Endothelial cell of umbilical vein (primary cell): Measurements from ENCODE around the gene BATF. TPM values are rescaled to one million over a fixed set of nuclear protein-coding genes. Genes with fewer than 3 reads are reported as not detected.

Experiments
- BruUV-seq: library from RNA; stranded (reverse); fragments of 400-500 nt; replicated peaks from 2 replicates; lab custom pipeline; 2021; lab: Mats Ljungman, UMichigan
- CTCF ChIA-PET: fragments of 300-600, 350-600 bp; sonication (Branson Sonifier 250); formaldehyde crosslinking; loops from one replicate; lab custom pipeline; 2021; ENCODE audit warnings: antibody characterized with exemption, inconsistent platforms; lab: Charles Lee
- POLR2A ChIA-PET: fragments of 300-600, 350-600 bp; sonication (Branson Sonifier 250); formaldehyde crosslinking; loops from one replicate; lab custom pipeline; 2021; ENCODE audit warnings: antibody characterized with exemption, inconsistent platforms; lab: Charles Lee
- DNase-seq: peaks from one replicate; pipeline ENCODE4 v3.0.0-alpha.2; 2011; ENCODE audit warnings: low read depth, low spot score
- FAIRE-seq: peaks from 2 replicates; lab custom pipeline; 2011; peaks lifted over from hg19 to GRCh38; lab: Jason Lieb, UNC
- H2AFZ ChIP-seq: 2 replicates; pipeline ENCODE4 v1.6.0; 2012; ENCODE audit warnings: low read depth, low read length, control low read depth, inconsistent platforms
- H3K27ac ChIP-seq: 2 replicates; pipeline ENCODE4 v1.5.1; 2011; ENCODE audit warnings: low read depth, mild to moderate bottlenecking, control low read depth, low read length, moderate library complexity; ENCODE audit not compliant: insufficient read depth
- H3K27me3 ChIP-seq, 2 experiments: 2 replicates each; pipeline versions ENCODE4 v1.6.0 to v1.6.1; 2011; ENCODE audit warnings: low read length in 2 of 2, mixed read lengths in 1 of 2; ENCODE audit not compliant: control insufficient read depth in 2 of 2, insufficient read depth in 2 of 2
- H3K36me3 ChIP-seq, 2 experiments: 2 replicates in 1 of 2; 3 replicates in 1 of 2; pipeline ENCODE4 v1.5.1; 2011; ENCODE audit warnings: low read length in 2 of 2, mild to moderate bottlenecking in 1 of 2, moderate library complexity in 1 of 2; ENCODE audit not compliant: control insufficient read depth in 2 of 2, insufficient read depth in 2 of 2; ENCODE audit errors: extremely low read depth in 1 of 2
- H3K4me1 ChIP-seq: 3 replicates; pipeline ENCODE4 v1.5.1; 2011; ENCODE audit warnings: mild to moderate bottlenecking, low read length; ENCODE audit not compliant: control insufficient read depth, insufficient read depth; ENCODE audit errors: extremely low read depth
- H3K4me2 ChIP-seq: 2 replicates; pipeline ENCODE4 v1.6.1; 2011; ENCODE audit warnings: low read length, control low read depth, mixed read lengths; ENCODE audit not compliant: insufficient read depth
- H3K4me3 ChIP-seq, 3 experiments: fragments of 200-600 bp in 1 of 3; sonication (generic), shearing (Covaris generic) in 1 of 3; replicated peaks in 1 of 3; 2 replicates each; pipeline ENCODE4 v1.5.1; 2011 to 2016; ENCODE audit warnings: control low read depth in 3 of 3, low read length in 3 of 3, mild to moderate bottlenecking in 2 of 3, inconsistent platforms in 1 of 3, low read depth in 1 of 3, moderate library complexity in 1 of 3; ENCODE audit not compliant: insufficient read depth in 1 of 3
- H3K79me2 ChIP-seq: 2 replicates; pipeline ENCODE4 v1.6.0; 2012; ENCODE audit warnings: low read length, inconsistent platforms; ENCODE audit not compliant: control insufficient read depth, insufficient read depth
- H3K9ac ChIP-seq: replicated peaks from 2 replicates; pipeline ENCODE3; 2011; ENCODE audit warnings: low read length, control low read depth; ENCODE audit not compliant: insufficient read depth; ENCODE audit errors: extremely low read depth
- H3K9me1 ChIP-seq: replicated peaks from 3 replicates; pipeline ENCODE4 v1.6.0; 2011; ENCODE audit warnings: mild to moderate bottlenecking, low read length; ENCODE audit not compliant: control insufficient read depth, insufficient read depth; ENCODE audit errors: extremely low read depth
- H3K9me3 ChIP-seq: replicated peaks from 2 replicates; pipeline ENCODE4 v1.5.1; 2012; ENCODE audit warnings: low read length, inconsistent platforms; ENCODE audit not compliant: control insufficient read depth, insufficient read depth
- H4K20me1 ChIP-seq: replicated peaks from 2 replicates; pipeline ENCODE3; 2011; ENCODE audit warnings: mild to moderate bottlenecking, low read length; ENCODE audit not compliant: control insufficient read depth, insufficient read depth; ENCODE audit errors: extremely low read depth
- CTCF ChIP-seq, 2 donors: IDR thresholded peaks; 1 replicate in 1 of 2; 2 replicates in 1 of 2; pipeline ENCODE4 v1.5.1; 2011; ENCODE audit warnings: low read length in 2 of 2, mild to moderate bottlenecking in 2 of 2, moderate library complexity in 2 of 2, control low read depth in 1 of 2, inconsistent platforms in 1 of 2, low read depth in 1 of 2; ENCODE audit not compliant: insufficient read depth in 1 of 2; ENCODE audit errors: extremely low read depth in 1 of 2
- EZH2 ChIP-seq: IDR thresholded peaks from 2 replicates; pipeline ENCODE4 v1.6.1; 2012; ENCODE audit warnings: borderline replicate concordance, low read depth, mild to moderate bottlenecking, moderate library complexity, low read length, inconsistent platforms; ENCODE audit not compliant: severe bottlenecking
- FOS ChIP-seq: IDR thresholded peaks from 2 replicates; pipeline ENCODE4 v1.6.1; 2011; ENCODE audit warnings: mild to moderate bottlenecking, low read length, moderate library complexity, borderline replicate concordance; ENCODE audit not compliant: insufficient read depth
- GATA2 ChIP-seq: IDR thresholded peaks from 2 replicates; pipeline ENCODE4 v1.7.0; 2011; ENCODE audit warnings: low read depth, mild to moderate bottlenecking, moderate library complexity, mixed read lengths, low read length; ENCODE audit not compliant: insufficient read length, insufficient read depth
- JUN ChIP-seq: IDR thresholded peaks from 2 replicates; pipeline ENCODE4 v1.6.1; 2011; ENCODE audit warnings: borderline replicate concordance, low read depth; ENCODE audit not compliant: insufficient read length, insufficient read depth
- MAX ChIP-seq: IDR thresholded peaks from 2 replicates; pipeline ENCODE4 v1.6.1; 2011; ENCODE audit not compliant: insufficient read depth, insufficient read length
- MYC ChIP-seq: IDR thresholded peaks from one replicate; pipeline ENCODE4 v1.6.1; 2011; ENCODE audit warnings: mild to moderate bottlenecking, low read depth, low read length
- POLR2A ChIP-seq: IDR thresholded peaks from 2 replicates; pipeline ENCODE4 v1.6.1; 2012; ENCODE audit warnings: low read depth, mild to moderate bottlenecking, control low read depth, low read length
- POLR2AphosphoS5 ChIP-seq: IDR thresholded peaks from 2 replicates; pipeline ENCODE4 v1.6.1; 2012; ENCODE audit warnings: low read depth, mild to moderate bottlenecking, control low read depth, low read length, moderate library complexity; ENCODE audit not compliant: insufficient read depth
- dilution Hi-C: fragments of 300-500 bp; cut with MboI; formaldehyde crosslinking; loops from one replicate; pipeline ENCODE4 v1.15.0; 2019; ENCODE audit warnings: low sequenced_read_pairs; ENCODE audit not compliant: extremely low pct_ligation_motif_present
- intact Hi-C: fragments of 100-400 bp; cut with micrococcal nuclease; formaldehyde crosslinking; loops from one replicate; pipeline ENCODE4 v1.10.0; 2022
- polyA plus RNA-seq, 4 experiments: library from polyadenylated mRNA; depleted of rRNA in 3 of 4; stranded (reverse) in 3 of 4; unstranded in 1 of 4; fragments of >200 nt; gene quantifications; 2 replicates each; pipeline versions ENCODE4 v1.2.1 to v1.2.3, GENCODE V29; 2011 to 2012; ENCODE audit warnings: missing spikeins in 1 of 4
- total RNA-seq: library from RNA; stranded (reverse); gene quantifications from 2 replicates; pipeline ENCODE4 v1.2.3, GENCODE V29; 2021

Gene BATF
- total and polyA plus RNA-seq, 2 donors (not counting 3 experiments of a cell fraction or from before 2014, with no cell fraction given): not detected

DNA sequence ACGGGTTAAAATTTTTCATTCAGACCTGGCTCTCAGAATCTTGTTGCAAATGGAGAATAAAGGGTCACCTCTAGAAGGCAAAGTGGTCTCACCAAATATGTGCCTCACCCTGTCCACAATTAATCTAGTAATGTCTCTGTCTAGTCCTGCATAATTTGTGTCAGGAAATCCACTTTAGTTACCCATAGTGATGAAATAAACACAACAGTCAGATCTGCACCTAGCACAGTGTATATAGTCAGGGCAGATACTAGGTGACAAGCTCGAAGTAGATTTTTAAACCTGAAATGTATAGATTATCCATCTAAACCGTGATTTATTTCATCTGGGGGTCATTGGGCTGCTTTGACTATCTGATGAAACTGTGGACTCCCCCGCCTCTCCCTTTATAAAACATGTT, 40.2 kb downstream of the BATF start:
- TF ChIP-seq POLR2AphosphoS5 (no peak), FOS (no peak), MYC (no peak)
- H3K36me3 ChIP-seq: no peaks in the 10 kb centered on the region
- no TSS peak for BruUV-seq
- no peak for FAIRE-seq
- no peak overlapping the region for H3K9ac ChIP-seq
- ChIA-PET POLR2A (no interaction called here), CTCF (interaction anchor here (1.1 to 5.3 kb wide), 7 partner anchors 9 to 253 kb away, joined by 4 to 89 read pairs (median 28); partner anchors contain the start of genes BATF and JDP2)
- H3K79me2 ChIP-seq: no peaks in the 10 kb centered on the region
- no peak overlapping the region for H3K4me2 ChIP-seq
- H3K9me3 ChIP-seq: no peaks in the 10 kb centered on the region
- H3K4me3 ChIP-seq: no peak overlapping the region
- no peak overlapping the region for H2AFZ ChIP-seq
- DNase-seq: no peak
- no peak overlapping the region for H3K27ac ChIP-seq
- no peaks in the 10 kb centered on the region for H3K4me1 ChIP-seq
- intact Hi-C loops (loop anchor here (10.0 kb wide), 1 partner anchor 428 kb away; no protein-coding TSS in a partner anchor), dilution Hi-C loops (no loop called here)
- H4K20me1 ChIP-seq: no peaks in the 10 kb centered on the region
- peaks cover 0 to 1% of the 10 kb centered on the region in 2 experiments for H3K27me3 ChIP-seq
- no peaks in the 10 kb centered on the region for H3K9me1 ChIP-seq

DNA sequence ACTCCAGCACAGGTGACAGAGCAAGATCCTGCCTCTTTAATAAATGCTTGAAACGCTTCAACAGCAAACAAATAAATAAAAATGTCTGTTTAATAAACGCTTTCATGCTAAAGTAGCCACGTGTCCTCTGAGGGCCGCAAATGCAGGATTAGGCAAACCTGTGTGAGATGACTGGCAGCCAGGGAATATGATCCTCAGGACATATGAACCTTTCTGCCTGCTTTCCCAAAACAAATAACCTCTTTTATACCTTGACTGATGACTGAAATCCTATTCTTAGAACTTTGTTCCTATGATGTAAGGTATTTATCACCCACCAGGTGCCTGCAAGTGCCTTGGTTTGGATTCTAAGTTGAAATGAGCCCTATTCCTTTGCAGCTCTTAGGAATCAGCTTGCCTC, 41.7 kb downstream of the BATF start:
- H3K36me3 ChIP-seq: no peaks in the 10 kb centered on the region
- no peak overlapping the region for H2AFZ ChIP-seq
- no TSS peak for BruUV-seq
- H3K9me1 ChIP-seq: no peaks in the 10 kb centered on the region
- TF ChIP-seq GATA2: no peak
- no peak for TF ChIP-seq POLR2AphosphoS5
- no peak for TF ChIP-seq POLR2A
- no peak for TF ChIP-seq JUN
- no peak for TF ChIP-seq EZH2
- TF ChIP-seq MAX: no peak
- TF ChIP-seq FOS: no peak
- TF ChIP-seq CTCF (IDR thresholded peaks at IDR 0.05; ENCODE audit: extremely low read depth in 1 of 2, insufficient read depth in 1 of 2, low read depth in 1 of 2, low read length in 2 of 2): no peak
- no peak for TF ChIP-seq MYC
- FAIRE-seq (no peak), DNase-seq (no peak)
- dilution Hi-C loops (no loop called here), intact Hi-C loops (loop anchor here (10.0 kb wide), 1 partner anchor 429 kb away; no protein-coding TSS in a partner anchor)
- no peak overlapping the region for H3K27ac ChIP-seq
- H3K9ac ChIP-seq: no peak overlapping the region
- H3K4me3 ChIP-seq: no peak overlapping the region
- H3K4me2 ChIP-seq: no peak overlapping the region
- no peaks in the 10 kb centered on the region for H3K79me2 ChIP-seq
- H3K9me3 ChIP-seq: no peaks in the 10 kb centered on the region
- ChIA-PET POLR2A (no interaction called here), CTCF (interaction anchor here (0.8 to 5.3 kb wide), 6 partner anchors 14 to 256 kb away, joined by 3 to 89 read pairs (median 17); partner anchors contain the start of gene BATF)
- H3K4me1 ChIP-seq: no peaks in the 10 kb centered on the region
- H3K27me3 ChIP-seq: peaks cover 0 to 1% of the 10 kb centered on the region in 2 experiments
- no peaks in the 10 kb centered on the region for H4K20me1 ChIP-seq
